Keratinocyte (primary cell): ENCODE results near the gene GRB14. TPM values are rescaled to one million over a fixed set of nuclear protein-coding genes. Genes with fewer than 3 reads are reported as not detected.

Experiments
- DNase-seq: peaks from one replicate; pipeline ENCODE4 v3.0.0-alpha.2; 2011; ENCODE audit warnings: low read depth, missing footprints, low spot score
- FAIRE-seq: peaks from 2 replicates; lab custom pipeline; 2011; peaks lifted over from hg19 to GRCh38; lab: Jason Lieb, UNC
- H2AFZ ChIP-seq: 2 replicates; pipeline ENCODE4 v1.6.0; 2012; ENCODE audit warnings: low read length, control low read depth, inconsistent platforms; ENCODE audit not compliant: control insufficient read depth
- H3K27ac ChIP-seq: 2 replicates; pipeline ENCODE4 v1.5.1; 2011; ENCODE audit warnings: low read length; ENCODE audit not compliant: control insufficient read depth, insufficient read depth
- H3K27me3 ChIP-seq: 3 replicates; pipeline ENCODE4 v1.6.0; 2011; ENCODE audit warnings: low read length; ENCODE audit not compliant: control insufficient read depth, insufficient read depth; ENCODE audit errors: extremely low read depth
- H3K36me3 ChIP-seq, 2 experiments: 2 replicates in 1 of 2; 3 replicates in 1 of 2; pipeline ENCODE4 v1.5.1; 2011; ENCODE audit warnings: low read length in 2 of 2, mild to moderate bottlenecking in 1 of 2; ENCODE audit not compliant: control insufficient read depth in 2 of 2, insufficient read depth in 2 of 2; ENCODE audit errors: extremely low read depth in 1 of 2
- H3K4me1 ChIP-seq: 3 replicates; pipeline ENCODE4 v1.5.1; 2011; ENCODE audit warnings: low read length; ENCODE audit not compliant: control insufficient read depth, insufficient read depth; ENCODE audit errors: extremely low read depth
- H3K4me2 ChIP-seq: 3 replicates; pipeline ENCODE4 v1.6.0; 2011; ENCODE audit warnings: low read depth, low read length; ENCODE audit not compliant: control insufficient read depth, insufficient read depth; ENCODE audit errors: extremely low read depth
- H3K4me3 ChIP-seq, 3 experiments: fragments of 200-600 bp in 1 of 3; sonication (generic) in 1 of 3; 2 replicates in 2 of 3; 3 replicates in 1 of 3; pipeline ENCODE4 v1.5.1; 2011 to 2016; ENCODE audit warnings: low read length in 3 of 3, mild to moderate bottlenecking in 3 of 3, control low read depth in 2 of 3, inconsistent platforms in 1 of 3, low read depth in 1 of 3, mixed read lengths in 1 of 3, mixed run types in 1 of 3, moderate library complexity in 1 of 3; ENCODE audit not compliant: control insufficient read depth in 2 of 3, insufficient read depth in 2 of 3; ENCODE audit errors: extremely low read depth in 1 of 3
- H3K79me2 ChIP-seq: 2 replicates; pipeline ENCODE4 v1.6.0; 2012; ENCODE audit warnings: low read length; ENCODE audit not compliant: control insufficient read depth, insufficient read depth
- H3K9ac ChIP-seq: 3 replicates; pipeline ENCODE4 v1.6.0; 2011; ENCODE audit warnings: low read length; ENCODE audit not compliant: control insufficient read depth, insufficient read depth; ENCODE audit errors: extremely low read depth
- H3K9me1 ChIP-seq: 3 replicates; pipeline ENCODE4 v1.6.0; 2011; ENCODE audit warnings: low read length; ENCODE audit not compliant: control insufficient read depth, insufficient read depth; ENCODE audit errors: extremely low read depth
- H3K9me3 ChIP-seq: 2 replicates; pipeline ENCODE4 v1.5.1; 2012; ENCODE audit warnings: low read depth, low read length; ENCODE audit not compliant: control insufficient read depth
- H4K20me1 ChIP-seq: 3 replicates; pipeline ENCODE4 v1.6.0; 2011; ENCODE audit warnings: low read length; ENCODE audit not compliant: control insufficient read depth, insufficient read depth; ENCODE audit errors: extremely low read depth
- CTCF ChIP-seq, 3 experiments: IDR thresholded peaks in 1 of 3; conservative IDR thresholded peaks in 1 of 3; optimal IDR thresholded peaks in 1 of 3; 2 replicates in 2 of 3; 3 replicates in 1 of 3; pipeline versions ENCODE3 to v1.5.1; 2011; ENCODE audit warnings: low read length in 3 of 3, mild to moderate bottlenecking in 3 of 3, moderate library complexity in 2 of 3, control low read depth in 1 of 3, inconsistent platforms in 1 of 3; ENCODE audit not compliant: insufficient read depth in 2 of 3; ENCODE audit errors: extremely low read depth in 1 of 3
- EZH2 ChIP-seq: IDR thresholded peaks from one replicate; pipeline ENCODE4 v1.6.1; 2012; ENCODE audit warnings: inconsistent platforms, mild to moderate bottlenecking, low read length, moderate library complexity
- dilution Hi-C: fragments of 300-500 bp; cut with MboI; formaldehyde crosslinking; loops from one replicate; pipeline ENCODE4 v1.7.0; 2020; ENCODE audit warnings: low sequenced_read_pairs; ENCODE audit not compliant: extremely low pct_ligation_motif_present
- polyA plus RNA-seq, 5 experiments: library from polyadenylated mRNA; depleted of rRNA in 3 of 5; stranded (reverse) in 3 of 5; stranded (forward) in 1 of 5; unstranded in 1 of 5; fragments of >200 nt; gene quantifications; 1 replicate in 1 of 5; 2 replicates in 3 of 5; 3 replicates in 1 of 5; pipeline versions ENCODE4 v1.2.1 to v1.2.3, GENCODE V29; 2011 to 2012; ENCODE audit warnings: missing spikeins in 2 of 5, low read depth in 1 of 5, low replicate concordance in 1 of 5

The GRB14 gene
- polyA plus RNA-seq, 1 donor (not counting 4 experiments of a cell fraction or from before 2014, with no cell fraction given): 4.2 TPM

GRCh38 chr2:164538240-164538866, 82.9 kb downstream of the GRB14 start:
- H3K9me1 ChIP-seq: no peaks in the 10 kb centered on the region
- no peak for DNase-seq
- dilution Hi-C loops: no loop called here
- no peak overlapping the region for H3K9ac ChIP-seq
- no peaks in the 10 kb centered on the region for H3K27me3 ChIP-seq
- no peak overlapping the region for H3K27ac ChIP-seq
- H3K4me2 ChIP-seq: no peak overlapping the region
- no peaks in the 10 kb centered on the region for H3K79me2 ChIP-seq
- H3K9me3 ChIP-seq: no peaks in the 10 kb centered on the region
- no peaks in the 10 kb centered on the region for H3K36me3 ChIP-seq
- FAIRE-seq: peak; percentile 92
- no peak overlapping the region for H3K4me3 ChIP-seq
- H2AFZ ChIP-seq: no peak overlapping the region
- H4K20me1 ChIP-seq: no peaks in the 10 kb centered on the region
- TF ChIP-seq CTCF (optimal IDR thresholded peaks at IDR 0.05 in 1 of 3, IDR thresholded peaks at IDR 0.05 in 1 of 3, conservative IDR thresholded peaks at IDR 0.05 in 1 of 3; ENCODE audit: extremely low read depth in 1 of 3, insufficient read depth in 2 of 3, low read length in 3 of 3): peak; percentile 52 to 68 (median 61)
- no peak for TF ChIP-seq EZH2
- H3K4me1 ChIP-seq: no peaks in the 10 kb centered on the region

DNA sequence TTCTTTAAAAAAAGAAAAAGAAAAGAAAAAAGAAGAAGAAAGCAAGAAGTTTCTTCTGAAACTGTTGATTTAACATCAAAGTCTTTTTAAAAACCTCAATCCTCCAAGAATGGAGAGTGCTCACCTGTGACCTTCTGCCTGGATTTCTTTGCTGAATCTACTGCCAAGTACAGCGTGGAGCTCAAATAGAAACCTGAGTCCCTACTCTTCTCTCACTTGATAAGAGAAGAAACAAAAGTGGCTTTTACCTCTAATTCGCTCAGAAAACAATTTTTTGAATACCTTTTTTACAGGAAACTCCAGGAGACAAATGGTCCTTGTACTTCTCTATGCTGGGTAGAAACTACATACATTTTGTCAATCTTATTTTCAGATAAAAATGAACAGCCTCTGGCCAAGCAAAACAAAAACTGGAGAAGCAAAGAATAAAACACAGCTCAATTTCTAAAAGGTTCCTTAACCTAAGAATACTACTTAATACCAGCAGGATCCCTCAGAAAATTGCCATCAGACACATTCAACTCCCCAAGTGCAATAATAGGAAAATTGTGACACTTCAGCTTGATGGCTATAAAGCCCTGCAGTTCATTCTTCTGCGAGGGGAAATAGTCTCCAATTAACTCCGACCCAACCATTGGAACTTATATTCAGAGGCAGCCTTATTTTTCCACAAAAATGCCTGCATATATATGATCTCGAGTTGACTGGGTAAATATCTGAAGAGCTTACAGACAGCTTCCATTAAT, 85.8 kb downstream of the GRB14 start:
- no peak for FAIRE-seq
- no peak overlapping the region for H2AFZ ChIP-seq

More for the DNA sequence above, 85.8 kb downstream of the GRB14 start:
- TF ChIP-seq EZH2: no peak
- TF ChIP-seq CTCF (optimal IDR thresholded peaks at IDR 0.05 in 1 of 3, IDR thresholded peaks at IDR 0.05 in 1 of 3, conservative IDR thresholded peaks at IDR 0.05 in 1 of 3; ENCODE audit: extremely low read depth in 1 of 3, insufficient read depth in 2 of 3, low read length in 3 of 3): no peak
- Histone ChIP-seq H3K27ac (no peak overlapping the region), H3K9me3 (no peaks in the 10 kb centered on the region), H3K4me3 (no peak overlapping the region), H3K4me2 (no peak overlapping the region), H3K79me2 (no peaks in the 10 kb centered on the region), H4K20me1 (no peaks in the 10 kb centered on the region), H3K9ac (no peak overlapping the region), H3K9me1 (no peaks in the 10 kb centered on the region), H3K4me1 (no peaks in the 10 kb centered on the region), H3K36me3 (no peaks in the 10 kb centered on the region), H3K27me3 (no peaks in the 10 kb centered on the region)
- dilution Hi-C loops: no loop called here
- DNase-seq: no peak
